Liver (tissue), 9 donors: ENCODE results near the gene FSTL1. TPM values are rescaled to one million over a fixed set of nuclear protein-coding genes. Genes with fewer than 3 reads are reported as not detected.

ENCODE experiments used
- DNase-seq: peaks from one replicate; pipeline ENCODE4 v3.0.0-alpha.2; 2017; ENCODE audit warnings: low spot score
- H3K27ac ChIP-seq, 2 donors: one replicate each; pipeline ENCODE4 v1.7.0; 2013; ENCODE audit warnings: inconsistent platforms in 2 of 2, low read length in 2 of 2, control low read depth in 1 of 2, low read depth in 1 of 2, mild to moderate bottlenecking in 1 of 2
- H3K27me3 ChIP-seq, 4 donors: one replicate each; pipeline versions ENCODE4 v1.6.1 to v1.7.0; 2013; ENCODE audit warnings: low read length in 3 of 4, inconsistent platforms in 1 of 4, mild to moderate bottlenecking in 1 of 4, moderate library complexity in 1 of 4; ENCODE audit not compliant: control insufficient read depth in 4 of 4, insufficient read depth in 4 of 4
- H3K36me3 ChIP-seq, 4 donors: one replicate each; pipeline versions ENCODE4 v1.6.1 to v1.7.0; 2013; ENCODE audit warnings: low read length in 3 of 4, mild to moderate bottlenecking in 3 of 4, low read depth in 1 of 4, moderate library complexity in 1 of 4; ENCODE audit not compliant: control insufficient read depth in 4 of 4, insufficient read depth in 3 of 4
- H3K4me1 ChIP-seq, 4 donors: one replicate each; pipeline versions ENCODE4 v1.6.1 to v1.7.0; 2013; ENCODE audit warnings: low read length in 3 of 4, mild to moderate bottlenecking in 3 of 4, moderate library complexity in 1 of 4; ENCODE audit not compliant: control insufficient read depth in 4 of 4, insufficient read depth in 4 of 4
- H3K4me3 ChIP-seq, 3 donors: one replicate each; pipeline versions ENCODE4 v1.6.1 to v1.7.0; 2013; ENCODE audit warnings: low read length in 3 of 3, control low read depth in 1 of 3, low read depth in 1 of 3, mild to moderate bottlenecking in 1 of 3
- H3K9ac ChIP-seq, 2 donors: one replicate each; pipeline ENCODE4 v1.7.0; 2013; ENCODE audit warnings: low read length in 2 of 2, mild to moderate bottlenecking in 2 of 2, moderate library complexity in 2 of 2, control low read depth in 1 of 2, low read depth in 1 of 2
- H3K9me3 ChIP-seq, 4 donors: one replicate each; pipeline versions ENCODE4 v1.6.1 to v1.7.0; 2013; ENCODE audit warnings: low read length in 3 of 4; ENCODE audit not compliant: control insufficient read depth in 4 of 4
- FOXA1 ChIP-seq: IDR thresholded peaks from 2 replicates; pipeline ENCODE4 v1.6.1; 2016; ENCODE audit warnings: antibody characterized with exemption
- GABPA ChIP-seq, 2 donors: IDR thresholded peaks in 1 of 2; conservative IDR thresholded peaks in 1 of 2; 2 replicates each; pipeline ENCODE4 v1.6.1; 2016; ENCODE audit warnings: antibody characterized with exemption in 2 of 2, mild to moderate bottlenecking in 1 of 2, moderate library complexity in 1 of 2
- HNF4A ChIP-seq, 2 donors: conservative IDR thresholded peaks; 2 replicates each; pipeline ENCODE4 v1.6.1; 2016; ENCODE audit warnings: antibody characterized with exemption in 2 of 2, mild to moderate bottlenecking in 2 of 2
- JUND ChIP-seq, 2 donors: IDR thresholded peaks; 2 replicates each; pipeline ENCODE4 v1.6.1; 2016; ENCODE audit warnings: antibody characterized with exemption in 2 of 2
- NR2F2 ChIP-seq: IDR thresholded peaks from 2 replicates; pipeline ENCODE4 v1.6.1; 2016; ENCODE audit warnings: antibody characterized with exemption
- RAD21 ChIP-seq, 2 donors: IDR thresholded peaks; 2 replicates each; pipeline ENCODE4 v1.6.1; 2016; ENCODE audit warnings: antibody characterized with exemption in 2 of 2, mild to moderate bottlenecking in 2 of 2
- REST ChIP-seq: IDR thresholded peaks from 2 replicates; pipeline ENCODE4 v1.6.1; 2016; ENCODE audit warnings: antibody characterized with exemption, mild to moderate bottlenecking
- RXRA ChIP-seq, 2 donors: IDR thresholded peaks; 2 replicates each; pipeline ENCODE4 v1.6.1; 2017 to 2018; ENCODE audit warnings: antibody characterized with exemption in 2 of 2, mild to moderate bottlenecking in 1 of 2
- TAF1 ChIP-seq: conservative IDR thresholded peaks from 2 replicates; pipeline ENCODE4 v1.6.1; 2016; ENCODE audit warnings: antibody characterized with exemption, mild to moderate bottlenecking
- YY1 ChIP-seq: IDR thresholded peaks from 2 replicates; pipeline ENCODE4 v1.6.1; 2016; ENCODE audit warnings: antibody characterized with exemption, mild to moderate bottlenecking
- WGBS: extraction: QIAGEN DNeasy Blood & Tissue Kit; methylation state at CpG from one replicate; pipeline ENCODE4 v1.1.7; 2013; 5-methylcytosine and 5-hydroxymethylcytosine counted together
- polyA plus RNA-seq, 2 donors: library from polyadenylated mRNA; stranded (reverse) in 1 of 2; unstranded in 1 of 2; fragments of 200-250 nt in 1 of 2; fragments of >200 nt in 1 of 2; fragmentation: Nextera tagmentation in 1 of 2; extraction: Ambion mirVana in 1 of 2; gene quantifications; one replicate each; pipeline versions ENCODE4 v1.2.1 to v1.2.3, GENCODE V29; 2013 to 2015
- total RNA-seq, 2 donors: library from RNA; depleted of rRNA; stranded (reverse); fragments of >200 nt; gene quantifications; one replicate each; pipeline ENCODE4 v1.2.3, GENCODE V29; 2014
- TF ChIP-seq, protein P1 (sequence below): IDR thresholded peaks from 2 replicates; pipeline ENCODE4 v1.6.1; 2016; ENCODE audit warnings: antibody characterized with exemption
- TF ChIP-seq, protein P2 (sequence below): IDR thresholded peaks from 2 replicates; pipeline ENCODE4 v1.6.1; 2016; ENCODE audit warnings: antibody characterized with exemption
- donor health status: healthy.
- donor health status: healthy.
- donor health status: healthy.
- donor health status: healthy.
- donor health status: healthy.

Gene FSTL1
- total and polyA plus RNA-seq, 4 donors, result 9.6 to 67.5 (median 24.6) TPM

- TF ChIP-seq RAD21 (IDR thresholded peaks at IDR 0.05), result no peak
- TF ChIP-seq, protein P1, sequence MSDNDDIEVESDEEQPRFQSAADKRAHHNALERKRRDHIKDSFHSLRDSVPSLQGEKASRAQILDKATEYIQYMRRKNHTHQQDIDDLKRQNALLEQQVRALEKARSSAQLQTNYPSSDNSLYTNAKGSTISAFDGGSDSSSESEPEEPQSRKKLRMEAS, result no peak
- no peak overlapping the region for H3K27ac ChIP-seq
- no peaks in the 10 kb centered on the region for H3K36me3 ChIP-seq
- DNase-seq, result no peak
- H3K4me3 ChIP-seq, result no peak overlapping the region
- H3K4me1 ChIP-seq, result no peaks in the 10 kb centered on the region
- WGBS, result 85% methylated on average over 2 of the region's 2 CpGs
- peaks cover 0 to 4% (median 0%) of the 10 kb centered on the region in 4 donors for H3K9me3 ChIP-seq
- H3K27me3 ChIP-seq, result no peaks in the 10 kb centered on the region
- no peak overlapping the region for H3K9ac ChIP-seq
Observed at GRCh38 chr3:120497818-120498217, 47.0 kb upstream of the FSTL1 start.

DNA sequence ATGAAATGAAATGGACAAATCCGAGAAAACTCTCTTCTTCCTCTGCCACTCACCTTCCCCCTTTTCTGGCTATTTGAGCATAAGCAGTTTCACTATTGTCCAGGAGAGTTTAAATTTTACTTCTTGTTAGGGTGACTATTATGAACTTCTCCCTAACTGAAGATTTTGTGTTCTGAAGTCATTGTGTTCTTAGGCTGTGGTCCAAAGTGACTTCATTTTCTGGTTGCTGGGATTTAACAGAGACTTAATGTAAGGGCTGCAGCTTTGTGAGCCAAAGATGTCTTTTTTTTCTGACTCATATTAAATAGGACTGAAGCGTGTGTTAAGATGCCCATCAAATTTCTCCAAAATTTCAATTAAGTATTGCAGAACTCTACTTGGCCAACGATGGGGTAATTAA is 46.5 kb upstream of the FSTL1 start:
- Histone ChIP-seq H3K36me3 (no peaks in the 10 kb centered on the region), H3K4me1 (no peaks in the 10 kb centered on the region), H3K27ac (peak overlapping the region in 1 of 2 donors; percentile 18), H3K27me3 (no peaks in the 10 kb centered on the region), H3K4me3 (no peak overlapping the region), H3K9ac (no peak overlapping the region), H3K9me3 (peaks cover 0 to 4% (median 0%) of the 10 kb centered on the region in 4 donors)
- no peak for DNase-seq
- 70% methylated on average over 3 of the region's 3 CpGs for WGBS
- TF ChIP-seq HNF4A (conservative IDR thresholded peaks at IDR 0.05) (no peak), RXRA (IDR thresholded peaks at IDR 0.05) (no peak), YY1 (no peak), TAF1 (no peak), NR2F2 (no peak), JUND (IDR thresholded peaks at IDR 0.05) (no peak), RAD21 (IDR thresholded peaks at IDR 0.05) (no peak), REST (no peak), FOXA1 (no peak), GABPA (IDR thresholded peaks at IDR 0.05 in 1 of 2, conservative IDR thresholded peaks at IDR 0.05 in 1 of 2) (no peak)
- TF ChIP-seq, protein P2, sequence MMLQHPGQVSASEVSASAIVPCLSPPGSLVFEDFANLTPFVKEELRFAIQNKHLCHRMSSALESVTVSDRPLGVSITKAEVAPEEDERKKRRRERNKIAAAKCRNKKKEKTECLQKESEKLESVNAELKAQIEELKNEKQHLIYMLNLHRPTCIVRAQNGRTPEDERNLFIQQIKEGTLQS, result no peak
- TF ChIP-seq, protein P1, result no peak

DNA sequence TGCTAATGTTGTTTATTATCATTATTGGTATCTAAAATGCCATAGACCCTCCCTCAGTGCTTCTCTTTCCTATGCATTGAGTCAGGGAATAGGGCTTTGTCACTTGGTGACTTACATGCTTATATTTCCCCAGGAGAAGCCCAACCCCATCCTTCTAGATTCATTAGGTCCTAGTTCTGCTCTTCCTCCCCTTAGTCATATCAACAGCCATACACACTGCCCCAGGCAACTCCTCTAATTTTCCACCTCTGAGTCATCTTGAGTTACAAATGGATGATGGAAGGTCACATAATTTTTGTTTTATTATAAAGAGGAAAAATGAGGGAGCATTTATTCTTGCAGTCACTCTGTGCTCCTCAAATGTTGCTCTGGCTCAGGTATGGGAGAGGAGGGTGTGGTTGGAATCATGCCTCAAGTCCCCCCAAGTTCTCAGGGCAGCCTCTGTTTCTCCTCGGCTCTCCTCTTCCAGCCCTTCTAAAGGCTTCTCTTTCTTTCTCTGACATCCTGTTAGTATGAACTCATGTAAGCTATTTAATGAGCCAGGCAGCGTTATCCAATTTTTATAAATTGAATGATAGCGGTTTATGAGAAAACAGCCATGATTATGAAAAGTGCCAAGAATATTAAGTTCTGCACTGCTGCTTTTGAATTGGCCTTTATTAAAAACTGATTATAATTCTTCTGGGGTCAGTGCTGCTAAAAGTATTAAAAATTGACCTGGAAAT is 45.6 kb upstream of the FSTL1 start:
- DNase-seq, result no peak
- H3K9me3 ChIP-seq, result peaks cover 0 to 4% (median 0%) of the 10 kb centered on the region in 4 donors
- WGBS, result 89% methylated on average over 3 of the region's 3 CpGs
- no peak overlapping the region for H3K9ac ChIP-seq
- no peak overlapping the region for H3K4me3 ChIP-seq
- no peaks in the 10 kb centered on the region for H3K4me1 ChIP-seq
- H3K27me3 ChIP-seq, result no peaks in the 10 kb centered on the region
- TF ChIP-seq GABPA (IDR thresholded peaks at IDR 0.05 in 1 of 2, conservative IDR thresholded peaks at IDR 0.05 in 1 of 2), result no peak
- TF ChIP-seq, protein P1, result no peak
- no peak overlapping the region for H3K27ac ChIP-seq
- H3K36me3 ChIP-seq, result no peaks in the 10 kb centered on the region
